IPS-11a (cell line): Measurements from ENCODE around the gene HTT.
"Not testable (repeated sequence)": the region's sequence is repeated elsewhere in the genome, so short reads cannot be mapped to it uniquely, and the experiment has no call there.

ENCODE experiments used
- H3K4me3 ChIP-seq: one replicate; pipeline ENCODE4 v1.5.1; 2013; ENCODE audit warnings: low read depth, low read length, control low read depth

HTT gene

DNA sequence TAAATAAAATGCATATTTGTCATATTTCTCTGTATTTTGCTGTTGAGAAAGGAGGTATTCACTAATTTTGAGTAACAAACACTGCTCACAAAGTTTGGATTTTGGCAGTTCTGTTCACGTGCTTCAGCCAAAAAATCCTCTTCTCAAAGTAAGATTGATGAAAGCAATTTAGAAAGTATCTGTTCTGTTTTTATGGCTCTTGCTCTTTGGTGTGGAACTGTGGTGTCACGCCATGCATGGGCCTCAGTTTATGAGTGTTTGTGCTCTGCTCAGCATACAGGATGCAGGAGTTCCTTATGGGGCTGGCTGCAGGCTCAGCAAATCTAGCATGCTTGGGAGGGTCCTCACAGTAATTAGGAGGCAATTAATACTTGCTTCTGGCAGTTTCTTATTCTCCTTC, 3.3 kb downstream of the HTT start:
- no peak overlapping the region for H3K4me3 ChIP-seq

DNA sequence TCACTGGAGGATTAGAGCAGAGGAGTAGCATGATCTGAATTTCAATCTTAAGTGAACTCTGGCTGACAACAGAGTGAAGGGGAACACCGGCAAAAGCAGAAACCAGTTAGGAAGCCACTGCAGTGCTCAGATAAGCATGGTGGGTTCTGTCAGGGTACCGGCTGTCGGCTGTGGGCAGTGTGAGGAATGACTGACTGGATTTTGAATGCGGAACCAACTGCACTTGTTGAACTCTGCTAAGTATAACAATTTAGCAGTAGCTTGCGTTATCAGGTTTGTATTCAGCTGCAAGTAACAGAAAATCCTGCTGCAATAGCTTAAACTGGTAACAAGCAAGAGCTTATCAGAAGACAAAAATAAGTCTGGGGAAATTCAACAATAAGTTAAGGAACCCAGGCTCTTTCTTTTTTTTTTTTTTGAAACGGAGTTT, 5.2 kb downstream of the HTT start:
- H3K4me3 ChIP-seq = no peak overlapping the region

DNA sequence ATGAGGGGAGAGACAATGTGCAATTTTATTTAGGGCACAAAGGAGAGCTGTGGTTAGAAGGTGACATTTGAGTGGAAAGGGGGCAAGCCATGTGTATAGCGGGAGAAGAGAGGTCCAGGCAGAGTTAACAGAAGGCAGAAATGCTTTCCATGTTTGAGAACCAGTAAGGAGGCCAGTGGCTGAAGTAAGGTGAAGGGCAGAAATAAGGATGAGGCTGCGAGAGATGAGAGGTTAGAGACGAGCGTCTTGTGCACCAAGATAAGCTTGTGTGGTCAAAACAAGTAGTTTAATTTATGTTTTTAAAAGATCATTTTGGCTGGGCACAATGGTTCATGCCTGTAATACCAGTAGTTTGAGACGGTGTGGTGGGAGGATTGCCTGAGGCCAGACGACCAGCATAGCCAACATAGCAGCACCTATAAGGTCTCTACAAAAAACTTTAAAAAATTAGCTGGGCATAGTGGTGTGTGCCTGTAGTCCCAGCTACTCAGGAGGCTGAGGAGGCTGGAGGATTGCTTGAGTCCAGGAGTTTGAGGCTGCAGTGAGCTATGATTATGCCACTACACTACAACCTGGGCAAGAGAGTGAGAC, 8.5 kb downstream of the HTT start:
- no peak overlapping the region for H3K4me3 ChIP-seq

DNA sequence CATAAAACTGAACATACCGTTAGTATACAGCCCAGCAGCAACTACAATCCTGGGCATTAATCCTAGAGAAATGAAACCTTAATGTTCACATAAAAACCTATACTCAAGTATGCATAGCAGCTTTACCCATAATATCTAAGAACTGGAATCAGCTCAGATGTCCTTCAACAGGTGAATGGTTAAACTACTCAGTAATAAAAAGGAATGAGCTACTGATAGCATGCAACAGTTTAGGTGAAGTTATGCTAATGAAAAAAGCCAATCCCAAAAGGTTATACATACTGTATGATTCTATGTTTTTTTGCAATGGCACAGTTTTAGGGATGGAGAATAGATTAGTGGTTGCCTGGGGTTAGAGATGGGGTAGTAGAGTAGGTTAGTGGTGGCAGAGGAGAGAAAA, 9.3 kb downstream of the HTT start:
- H3K4me3 ChIP-seq = no peak overlapping the region

DNA sequence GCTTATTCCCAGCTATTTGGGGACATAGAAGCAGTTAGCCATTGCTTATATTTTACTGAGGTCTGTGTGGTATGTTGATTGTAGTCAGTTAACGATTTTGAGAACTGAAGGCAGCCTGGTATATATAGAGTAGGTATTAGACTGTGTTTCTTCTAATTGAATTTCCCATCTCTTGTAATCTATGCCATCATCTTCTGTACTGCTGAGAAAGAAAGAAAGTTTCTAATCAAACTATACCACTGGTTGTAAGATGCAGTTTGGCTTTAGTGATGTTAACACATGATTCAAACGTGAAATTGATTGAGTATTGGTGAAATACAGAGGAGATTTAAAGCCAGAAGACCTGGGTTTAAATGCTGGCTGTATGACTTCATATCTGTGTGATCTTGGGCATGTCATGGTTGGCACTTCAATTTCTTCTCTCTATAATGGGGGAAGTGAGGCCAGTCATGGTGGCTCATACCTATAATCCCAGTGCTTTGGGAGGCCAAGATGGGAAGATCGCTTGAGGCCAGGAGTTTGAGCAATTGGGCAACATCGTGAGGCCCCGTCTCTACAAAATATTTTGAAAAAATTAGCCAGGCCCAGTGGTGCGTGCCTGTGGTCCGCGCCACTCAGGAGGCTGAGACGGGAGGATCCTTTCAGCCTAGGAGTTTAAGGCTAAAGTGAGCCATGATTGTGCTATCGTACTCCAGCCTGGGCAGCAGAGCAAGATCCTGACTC, 11.6 kb downstream of the HTT start:
- no peak overlapping the region for H3K4me3 ChIP-seq

DNA sequence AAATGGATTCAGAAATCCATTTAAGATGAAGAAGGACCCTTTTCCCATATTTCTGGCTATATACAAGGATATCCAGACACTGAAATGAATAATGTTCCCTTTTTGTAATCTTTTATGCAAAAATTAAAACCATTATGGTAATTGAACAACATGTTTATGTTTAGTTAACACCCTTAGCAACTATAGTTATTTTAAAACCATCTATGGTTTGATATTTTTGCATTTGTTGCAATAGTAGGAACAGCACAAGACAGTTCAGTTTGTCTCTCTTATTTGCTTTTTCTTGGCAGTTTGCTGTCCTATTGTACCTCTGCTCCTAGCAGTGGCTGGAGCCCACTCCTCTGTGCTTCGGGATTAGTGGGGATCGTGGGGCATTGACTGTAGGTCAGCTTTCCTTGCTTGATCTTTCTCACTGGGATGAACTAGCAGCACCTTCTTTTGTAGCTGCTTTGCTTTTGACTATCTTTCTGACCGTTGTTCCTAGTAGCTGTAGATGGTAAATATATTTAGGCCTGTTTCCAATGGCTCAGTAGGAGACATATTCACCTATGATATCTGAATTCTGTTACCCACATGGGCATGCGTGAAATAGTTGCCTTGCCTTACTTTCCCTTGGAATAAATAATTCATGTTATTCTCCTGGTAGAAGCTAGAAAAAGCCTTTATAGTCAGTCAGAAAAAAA, 12.8 kb downstream of the HTT start:
- no peak overlapping the region for H3K4me3 ChIP-seq

DNA sequence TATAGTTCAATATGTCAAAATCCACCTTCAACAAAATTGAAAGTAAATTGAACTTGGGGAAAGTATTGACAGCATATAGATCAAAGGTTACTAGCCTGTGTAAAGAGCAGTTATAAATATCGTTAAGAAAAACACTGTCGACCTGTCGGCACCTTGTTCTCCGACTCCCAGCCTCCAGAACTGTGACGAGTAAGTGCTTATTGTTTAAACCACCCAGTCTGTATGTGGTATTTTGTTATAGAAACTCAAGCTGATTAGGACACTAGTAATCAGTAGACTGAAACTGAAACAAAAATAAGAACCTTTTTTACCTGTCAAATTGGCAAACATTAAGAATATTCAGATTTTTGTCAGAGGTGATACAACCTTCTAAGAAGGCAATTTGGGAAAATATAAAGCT, 17.0 kb downstream of the HTT start:
- H3K4me3 ChIP-seq = no peak overlapping the region

DNA sequence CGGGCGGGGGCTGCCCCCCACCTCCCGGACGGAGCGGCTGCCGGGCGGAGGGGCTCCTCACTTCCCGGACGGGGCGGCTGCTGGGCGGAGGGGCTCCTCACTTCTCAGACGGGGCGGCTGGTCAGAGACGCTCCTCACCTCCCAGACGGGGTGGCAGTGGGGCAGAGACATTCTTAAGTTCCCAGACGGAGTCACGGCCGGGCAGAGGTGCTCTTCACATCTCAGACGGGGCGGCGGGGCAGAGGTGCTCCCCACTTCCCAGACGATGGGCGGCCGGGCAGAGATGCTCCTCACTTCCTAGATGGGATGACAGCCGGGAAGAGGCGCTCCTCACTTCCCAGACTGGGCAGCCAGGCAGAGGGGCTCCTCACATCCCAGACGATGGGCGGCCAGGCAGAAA, 20.2 kb downstream of the HTT start:
- H3K4me3 ChIP-seq = not testable (repeated sequence)

DNA sequence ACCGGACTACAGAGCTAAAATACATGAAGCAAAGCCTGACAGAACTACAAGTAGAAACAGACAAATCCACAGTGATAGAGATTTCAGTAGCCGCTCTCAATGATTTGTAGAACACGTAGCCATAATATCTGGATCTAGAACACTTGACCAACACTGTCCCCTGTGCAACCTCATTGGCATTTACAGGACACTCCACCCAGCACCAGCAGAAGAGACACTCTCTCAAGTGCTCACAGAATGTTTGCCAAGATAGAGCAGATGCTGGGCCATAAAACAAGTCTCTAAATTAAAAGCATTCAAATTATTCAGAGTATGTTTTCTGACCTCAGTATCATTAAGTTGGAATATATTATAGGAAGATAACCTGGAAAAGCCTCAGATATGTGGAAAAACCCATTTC, 21.7 kb downstream of the HTT start:
- no peak overlapping the region for H3K4me3 ChIP-seq

DNA sequence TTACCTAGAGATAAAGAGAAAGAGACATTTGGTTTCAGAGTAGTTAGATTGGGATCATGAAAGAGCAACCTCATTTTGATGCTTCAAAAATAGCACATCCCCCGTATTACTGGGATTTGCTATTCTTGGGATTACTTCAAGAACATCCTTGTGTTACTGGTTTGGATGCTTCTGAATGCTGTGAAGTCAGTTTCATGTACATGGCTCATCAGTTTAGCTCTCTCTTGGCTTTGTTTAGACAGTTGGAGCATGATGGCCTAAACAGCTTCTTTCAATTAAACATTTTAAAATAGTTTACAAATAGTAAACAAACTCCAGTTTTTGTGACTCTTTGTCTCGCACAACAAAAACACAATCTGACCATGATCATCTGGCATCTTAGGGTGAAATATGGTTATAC, 23.9 kb downstream of the HTT start:
- no peak overlapping the region for H3K4me3 ChIP-seq

DNA sequence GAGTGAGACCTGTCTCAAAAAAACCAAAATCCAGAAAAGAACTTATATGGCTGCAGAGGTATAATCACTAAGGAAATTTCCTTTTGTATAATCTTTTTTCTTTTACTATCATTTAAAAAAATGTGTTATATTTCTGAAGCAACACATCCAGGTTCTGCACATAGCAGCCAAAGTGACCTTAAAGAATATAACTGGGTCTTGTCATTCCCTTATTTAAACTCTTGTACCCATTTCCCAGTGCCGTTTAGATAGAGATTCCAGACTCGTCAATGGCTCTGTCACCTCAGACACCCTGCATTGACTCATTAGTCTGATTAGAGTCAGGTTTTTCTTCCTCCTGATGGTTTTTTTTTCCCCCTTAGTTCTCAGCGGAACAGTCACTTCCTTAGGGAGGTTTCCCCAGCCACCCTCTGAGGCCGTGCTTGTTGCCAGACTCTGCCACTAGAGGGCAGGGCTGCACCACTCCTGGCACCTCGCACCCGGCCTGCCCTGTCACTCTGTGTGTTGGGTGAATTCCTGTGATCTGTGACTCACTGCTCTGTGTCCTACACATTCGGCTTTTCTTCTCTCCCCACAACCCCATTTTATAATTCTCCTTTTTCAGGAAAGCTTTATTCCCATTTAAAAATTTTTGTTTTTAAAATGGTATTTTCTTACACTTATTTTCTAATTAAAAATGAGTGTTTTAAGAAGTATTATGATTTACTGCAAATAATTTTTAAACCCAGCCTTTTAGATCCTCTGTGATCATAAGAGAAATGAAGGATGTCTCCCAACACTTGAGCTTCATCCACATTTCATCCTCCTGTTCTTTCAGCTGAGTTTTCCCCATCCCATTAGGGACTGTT, 32.1 kb downstream of the HTT start:
- H3K4me3 ChIP-seq = no peak overlapping the region

DNA sequence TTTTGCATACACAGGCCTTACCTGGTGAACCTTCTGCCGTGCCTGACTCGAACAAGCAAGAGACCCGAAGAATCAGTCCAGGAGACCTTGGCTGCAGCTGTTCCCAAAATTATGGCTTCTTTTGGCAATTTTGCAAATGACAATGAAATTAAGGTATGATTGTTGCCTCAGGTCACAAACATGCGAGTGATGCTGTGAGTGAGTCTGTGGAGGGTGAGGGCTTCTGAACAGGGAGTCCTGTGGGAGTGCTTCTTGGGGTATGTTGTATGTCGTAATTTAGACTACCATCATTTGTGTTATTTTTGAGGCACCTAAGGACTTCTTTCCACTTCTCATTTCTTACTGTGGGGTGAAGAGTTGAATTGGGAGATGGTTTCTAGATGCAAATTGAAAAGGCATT, 32.8 kb downstream of the HTT start:
- H3K4me3 ChIP-seq = no peak overlapping the region

DNA sequence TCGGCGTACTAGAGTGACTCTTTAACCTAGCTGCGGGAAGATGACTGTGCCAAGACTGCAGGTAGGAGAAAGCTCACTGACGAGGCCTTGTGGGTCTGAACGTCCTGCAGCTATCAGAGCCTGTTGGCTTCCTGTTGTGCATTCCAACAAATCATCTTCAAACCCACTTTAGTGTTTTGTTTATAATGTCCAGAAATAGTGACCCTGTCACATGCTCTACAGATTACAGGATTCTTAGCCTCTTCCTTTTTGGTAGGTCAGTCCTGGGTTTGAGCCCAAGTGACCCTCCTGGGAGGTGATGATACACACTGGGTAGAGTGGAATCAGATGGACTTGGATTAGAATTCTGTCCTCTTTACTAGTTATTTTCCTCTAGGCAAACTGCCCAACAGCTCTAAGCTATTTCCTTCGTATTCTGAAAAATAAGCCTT, 33.2 kb downstream of the HTT start:
- H3K4me3 ChIP-seq = no peak overlapping the region

DNA sequence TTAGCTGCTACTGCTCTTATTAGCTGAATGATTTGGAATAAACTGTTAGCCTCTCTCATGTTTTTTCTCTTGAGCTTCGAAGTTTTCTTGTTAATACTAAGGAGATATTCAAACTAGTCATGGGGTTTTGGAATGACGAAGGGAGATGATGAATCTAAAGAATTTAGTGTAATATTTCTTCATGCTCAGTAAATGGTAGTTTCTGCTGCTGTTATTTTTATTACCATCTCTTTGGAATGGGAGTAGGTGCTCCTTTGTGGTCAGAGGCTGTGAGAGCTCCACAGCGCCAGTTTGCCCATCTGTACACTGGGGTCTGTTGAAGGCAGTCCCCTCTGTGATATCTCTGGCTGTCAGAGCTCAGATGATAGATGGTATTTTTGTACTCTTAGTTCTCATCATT, 33.7 kb downstream of the HTT start:
- H3K4me3 ChIP-seq = no peak overlapping the region

DNA sequence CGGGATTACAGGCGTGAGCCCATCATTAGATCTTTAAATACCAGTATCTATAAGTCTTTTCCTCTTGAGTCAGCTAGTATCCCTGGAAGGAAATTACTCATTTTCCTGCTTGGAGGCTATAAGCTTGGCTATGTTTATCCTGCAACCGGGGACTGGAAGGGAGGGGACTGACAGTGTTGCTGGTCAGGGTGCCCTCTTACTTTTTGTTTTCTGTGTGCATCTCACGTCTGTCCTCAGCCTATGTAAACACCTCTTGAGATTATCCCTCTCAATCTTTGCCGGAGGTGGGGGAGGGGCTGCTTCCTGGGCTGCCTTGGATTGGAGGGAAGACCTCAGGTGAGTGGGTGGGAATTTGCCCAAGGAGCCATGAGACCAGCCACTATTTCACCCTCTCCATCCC, 37.0 kb downstream of the HTT start:
- H3K4me3 ChIP-seq = no peak overlapping the region

DNA sequence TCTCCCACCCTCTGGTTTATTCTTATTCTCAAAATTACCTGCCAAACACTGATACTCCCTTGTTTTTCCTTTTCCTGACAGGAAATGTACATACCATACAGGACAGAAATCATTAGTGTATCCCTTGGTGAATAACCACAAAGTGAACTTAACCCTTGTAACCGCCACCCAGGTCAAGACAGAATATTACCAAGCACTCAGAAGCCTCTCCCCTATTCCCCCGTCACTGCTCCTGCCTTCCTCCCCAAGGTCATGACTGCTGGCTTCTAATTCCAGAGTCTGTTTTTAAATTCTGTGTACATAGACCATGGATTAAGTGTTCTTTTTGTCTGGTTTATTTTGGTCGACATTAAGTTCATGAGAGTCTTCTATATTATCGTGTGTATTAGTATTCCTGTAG, 37.7 kb downstream of the HTT start:
- H3K4me3 ChIP-seq = no peak overlapping the region

DNA sequence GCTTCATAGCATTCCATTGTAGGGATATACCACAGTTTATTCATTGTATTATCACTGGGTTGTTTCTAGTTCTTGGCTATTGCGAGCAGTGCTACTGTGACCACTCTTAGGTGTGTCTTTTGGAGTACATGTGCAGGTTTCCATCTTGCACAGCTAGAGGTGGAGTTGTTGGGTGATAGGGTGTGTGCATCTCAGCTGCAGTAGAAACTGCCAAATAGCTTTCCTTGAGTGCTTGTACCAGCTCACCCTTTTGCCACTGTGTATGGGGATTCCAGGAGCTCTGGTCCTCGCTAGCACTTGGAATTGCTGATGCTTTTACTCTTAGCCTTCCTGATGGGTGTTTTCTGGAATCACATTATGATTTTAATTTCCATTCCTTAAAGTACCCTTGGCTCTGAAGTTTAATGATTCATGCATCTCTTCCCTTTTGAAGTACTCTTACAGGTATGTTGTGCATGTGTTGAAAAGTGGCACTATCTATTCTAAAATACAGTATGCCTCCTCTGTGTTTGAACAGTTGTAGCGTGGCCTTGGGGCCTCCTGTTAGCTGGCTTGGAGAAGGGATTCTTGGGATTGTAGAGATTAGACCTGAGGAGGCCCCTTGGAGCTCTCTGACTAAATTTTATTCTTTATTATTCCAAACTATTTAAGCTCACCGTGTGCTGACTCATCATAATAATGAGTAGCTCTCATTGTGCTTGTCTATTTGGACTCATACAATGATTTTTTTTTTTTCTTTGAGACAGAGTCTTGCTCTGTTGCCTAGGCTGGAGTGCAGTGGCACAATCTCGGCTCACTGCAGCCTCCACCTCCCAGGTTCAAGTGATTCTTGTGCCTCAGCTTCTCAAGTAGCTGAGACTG, 38.4 kb downstream of the HTT start:
- no peak overlapping the region for H3K4me3 ChIP-seq

DNA sequence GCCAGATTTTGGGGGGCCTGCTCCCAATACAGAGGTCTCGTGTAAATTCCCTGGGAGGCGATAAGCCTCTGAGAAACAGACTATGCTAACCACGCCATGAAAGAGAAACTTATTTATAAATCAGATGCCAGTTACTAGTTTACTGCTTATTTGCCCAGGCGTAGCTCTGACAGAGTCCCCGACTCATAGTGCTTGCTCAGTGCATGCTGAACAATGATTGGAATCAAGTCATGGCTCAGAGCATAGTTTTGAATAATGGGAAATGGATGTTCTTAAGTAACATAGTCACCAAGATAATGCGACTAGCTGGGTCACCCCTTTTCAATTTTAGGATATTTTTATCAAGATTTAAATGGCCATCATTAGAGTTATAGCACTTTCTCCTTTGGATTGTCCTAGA, 39.9 kb downstream of the HTT start:
- no peak overlapping the region for H3K4me3 ChIP-seq

DNA sequence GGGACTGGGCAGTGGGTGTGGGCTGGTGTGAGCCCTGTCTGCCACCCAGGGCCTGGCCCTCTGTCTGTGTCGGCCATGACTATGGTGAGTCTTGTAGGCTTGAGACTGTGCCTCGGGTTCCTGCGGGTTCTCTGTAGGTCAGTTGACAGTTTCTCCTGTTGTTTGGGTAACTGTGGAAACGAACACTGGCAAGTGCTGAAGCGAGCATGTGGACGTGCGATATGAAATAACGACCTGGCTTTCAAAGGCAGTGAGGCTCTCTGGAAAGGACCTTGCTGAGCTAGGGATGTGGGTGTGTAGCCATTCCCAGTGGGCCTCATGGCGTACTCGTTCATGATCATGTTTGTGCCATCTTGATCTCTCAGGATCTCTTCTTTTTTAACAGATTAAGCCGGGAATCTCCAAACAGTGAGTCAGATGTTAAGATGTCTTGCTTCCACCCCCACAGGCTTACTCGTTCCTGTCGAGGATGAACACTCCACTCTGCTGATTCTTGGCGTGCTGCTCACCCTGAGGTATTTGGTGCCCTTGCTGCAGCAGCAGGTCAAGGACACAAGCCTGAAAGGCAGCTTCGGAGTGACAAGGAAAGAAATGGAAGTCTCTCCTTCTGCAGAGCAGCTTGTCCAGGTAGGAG, 41.3 kb downstream of the HTT start:
- no peak overlapping the region for H3K4me3 ChIP-seq

DNA sequence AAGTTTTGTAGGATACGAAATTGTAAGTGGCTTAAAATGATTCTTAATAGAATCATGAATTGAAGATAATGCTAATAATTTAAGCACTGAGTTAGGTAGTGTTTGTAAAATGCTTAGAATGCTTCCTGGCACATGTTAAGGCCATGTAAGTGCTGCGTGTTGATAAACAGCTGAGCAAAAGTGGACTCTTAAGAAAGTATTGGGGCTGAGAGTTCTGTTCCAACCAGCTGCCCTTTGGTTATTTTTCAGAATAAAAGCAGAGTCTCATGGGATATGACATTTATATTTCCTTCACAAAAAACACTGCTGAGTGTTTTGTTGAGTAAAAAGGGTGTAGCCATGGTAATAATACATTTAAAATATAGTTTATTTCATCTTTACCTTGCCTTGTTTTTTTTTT, 42.5 kb downstream of the HTT start:
- H3K4me3 ChIP-seq = no peak overlapping the region
